MM.1S (cell line): Measurements from ENCODE around the gene CBL.

ENCODE experiments used
- EZH2 ChIP-seq: fragments of 300-600 bp; sonication (generic); optimal IDR thresholded peaks from 2 replicates; pipeline ENCODE3; 2017; ENCODE audit warnings: low read depth, mild to moderate bottlenecking, antibody characterized with exemption, low read length, mixed read lengths
- EZH2phosphoT487 ChIP-seq: fragments of 300-600 bp; sonication (generic); IDR thresholded peaks from 2 replicates; pipeline ENCODE4 v1.6.1; 2018; ENCODE audit warnings: antibody characterized with exemption, low read length
- TF ChIP-seq, protein P1 (sequence below): fragments of 300-600 bp; sonication (generic); IDR thresholded peaks from 2 replicates; pipeline ENCODE4 v1.5.1; 2016; ENCODE audit warnings: antibody characterized with exemption, low read length, mixed read lengths

DNA sequence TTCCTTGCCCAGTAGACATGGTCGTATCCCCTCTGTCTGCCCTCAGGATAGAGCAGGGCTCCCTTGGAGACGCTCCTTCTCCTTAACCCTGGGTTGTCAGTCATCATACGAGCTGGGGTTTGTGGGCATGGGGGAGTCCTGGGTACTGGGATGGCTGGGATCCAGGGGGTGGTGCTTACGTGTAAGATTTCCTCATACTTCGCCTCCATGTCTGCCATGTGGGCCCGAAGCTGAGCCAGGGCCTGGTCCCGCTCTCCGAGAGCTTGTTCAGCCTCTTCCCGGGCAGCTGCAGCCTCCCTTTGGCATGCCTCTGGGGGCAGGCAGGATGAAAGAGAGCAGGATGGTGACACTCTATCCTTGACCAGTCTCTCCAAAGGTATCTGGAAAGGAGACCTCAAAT is 15.6 kb upstream of the CBL start:
- TF ChIP-seq, protein P1, sequence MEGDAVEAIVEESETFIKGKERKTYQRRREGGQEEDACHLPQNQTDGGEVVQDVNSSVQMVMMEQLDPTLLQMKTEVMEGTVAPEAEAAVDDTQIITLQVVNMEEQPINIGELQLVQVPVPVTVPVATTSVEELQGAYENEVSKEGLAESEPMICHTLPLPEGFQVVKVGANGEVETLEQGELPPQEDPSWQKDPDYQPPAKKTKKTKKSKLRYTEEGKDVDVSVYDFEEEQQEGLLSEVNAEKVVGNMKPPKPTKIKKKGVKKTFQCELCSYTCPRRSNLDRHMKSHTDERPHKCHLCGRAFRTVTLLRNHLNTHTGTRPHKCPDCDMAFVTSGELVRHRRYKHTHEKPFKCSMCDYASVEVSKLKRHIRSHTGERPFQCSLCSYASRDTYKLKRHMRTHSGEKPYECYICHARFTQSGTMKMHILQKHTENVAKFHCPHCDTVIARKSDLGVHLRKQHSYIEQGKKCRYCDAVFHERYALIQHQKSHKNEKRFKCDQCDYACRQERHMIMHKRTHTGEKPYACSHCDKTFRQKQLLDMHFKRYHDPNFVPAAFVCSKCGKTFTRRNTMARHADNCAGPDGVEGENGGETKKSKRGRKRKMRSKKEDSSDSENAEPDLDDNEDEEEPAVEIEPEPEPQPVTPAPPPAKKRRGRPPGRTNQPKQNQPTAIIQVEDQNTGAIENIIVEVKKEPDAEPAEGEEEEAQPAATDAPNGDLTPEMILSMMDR, result no peak
- TF ChIP-seq EZH2 (no peak), EZH2phosphoT487 (no peak)
